Astrocyte of the hippocampus (primary cell): ENCODE data around the gene GPC3.

Source experiments
- DNase-seq: peaks from one replicate; pipeline ENCODE4 v3.0.0; 2011; ENCODE audit warnings: low read depth, low spot score

The GPC3 gene

DNA sequence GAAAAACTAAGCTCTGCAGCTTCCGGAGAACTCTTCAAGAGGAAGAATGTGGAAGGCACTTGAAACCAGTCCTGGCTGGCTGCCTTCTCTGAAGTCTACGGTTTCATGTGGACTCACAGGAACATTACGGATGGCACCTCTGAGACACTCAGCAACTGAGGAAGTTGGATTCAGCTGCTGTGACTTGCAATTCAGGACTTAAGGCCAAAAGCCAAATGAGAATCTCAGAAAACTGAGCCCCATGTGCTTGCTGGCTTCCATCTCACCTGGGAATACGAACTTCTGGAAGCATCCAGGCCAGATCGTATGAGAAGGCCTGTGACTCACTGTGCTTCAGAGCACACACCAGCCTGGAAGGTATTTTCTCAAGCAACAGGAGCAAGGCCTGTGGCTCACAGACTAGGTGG, 462.3 kb downstream of the GPC3 start:
- peak; percentile 25 for DNase-seq

GRCh38 chrX:133516686-133517085, 468.7 kb downstream of the GPC3 start:
- no peak for DNase-seq

DNA sequence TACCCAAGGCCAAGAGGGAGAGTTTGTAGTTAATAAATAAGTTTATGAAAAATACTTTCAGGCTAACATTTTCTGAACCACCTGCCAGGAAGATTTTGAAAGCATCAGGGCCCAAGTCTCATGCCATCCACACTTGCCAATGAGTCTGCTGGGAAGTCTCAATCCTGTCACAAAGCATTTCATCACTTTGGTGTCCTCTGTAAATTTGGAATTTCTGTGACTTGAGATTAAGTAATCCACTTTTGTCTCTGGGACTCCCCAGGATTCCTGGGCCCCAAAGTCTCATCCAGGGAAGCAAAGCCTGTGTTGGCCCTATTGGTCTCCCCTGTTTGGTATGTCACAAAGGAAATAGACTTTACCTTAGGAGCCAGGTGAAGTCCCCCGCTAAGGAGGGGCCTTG, 470.9 kb downstream of the GPC3 start:
- no peak for DNase-seq

DNA sequence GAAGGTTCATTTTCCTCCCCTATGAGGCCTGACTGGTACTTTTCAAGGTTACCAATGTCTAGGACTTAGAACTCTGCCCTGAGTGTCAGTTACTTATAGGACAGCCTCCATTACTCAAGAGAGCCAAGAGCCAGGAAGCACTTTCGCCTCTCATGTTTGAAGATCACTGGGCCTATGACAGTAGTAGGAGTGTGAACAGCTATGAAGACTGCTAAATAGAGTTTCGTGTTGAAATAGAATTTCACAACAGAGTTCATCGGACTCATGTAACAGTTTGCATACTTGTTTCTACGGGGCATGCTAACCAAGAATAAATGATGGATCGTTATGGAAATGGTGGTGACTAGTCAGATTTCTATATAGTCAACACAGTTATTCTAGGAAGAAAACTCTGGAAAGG, 472.3 kb downstream of the GPC3 start:
- no peak for DNase-seq

DNA sequence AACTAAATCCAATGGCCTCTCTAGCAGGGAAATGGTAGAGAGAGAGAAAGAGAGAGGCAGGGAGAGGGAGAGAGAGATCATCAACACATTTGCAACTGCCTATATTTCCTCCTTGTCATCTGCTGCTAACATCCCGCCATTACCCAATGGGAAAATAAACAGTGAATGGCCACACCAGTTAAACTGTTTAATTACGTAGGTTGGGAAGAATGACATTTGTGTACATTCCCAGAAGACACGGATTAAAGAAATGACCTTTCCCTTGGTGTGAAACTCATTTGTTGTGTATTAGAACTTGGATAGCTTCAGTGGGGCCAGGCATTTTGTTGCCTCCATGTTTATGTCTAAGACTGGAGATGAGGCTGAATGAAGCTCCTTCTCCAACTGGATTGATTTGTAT, 474.4 kb downstream of the GPC3 start:
- no peak for DNase-seq

GRCh38 chrX:133497356-133497755, 488.0 kb downstream of the GPC3 start:
- no peak for DNase-seq

DNA sequence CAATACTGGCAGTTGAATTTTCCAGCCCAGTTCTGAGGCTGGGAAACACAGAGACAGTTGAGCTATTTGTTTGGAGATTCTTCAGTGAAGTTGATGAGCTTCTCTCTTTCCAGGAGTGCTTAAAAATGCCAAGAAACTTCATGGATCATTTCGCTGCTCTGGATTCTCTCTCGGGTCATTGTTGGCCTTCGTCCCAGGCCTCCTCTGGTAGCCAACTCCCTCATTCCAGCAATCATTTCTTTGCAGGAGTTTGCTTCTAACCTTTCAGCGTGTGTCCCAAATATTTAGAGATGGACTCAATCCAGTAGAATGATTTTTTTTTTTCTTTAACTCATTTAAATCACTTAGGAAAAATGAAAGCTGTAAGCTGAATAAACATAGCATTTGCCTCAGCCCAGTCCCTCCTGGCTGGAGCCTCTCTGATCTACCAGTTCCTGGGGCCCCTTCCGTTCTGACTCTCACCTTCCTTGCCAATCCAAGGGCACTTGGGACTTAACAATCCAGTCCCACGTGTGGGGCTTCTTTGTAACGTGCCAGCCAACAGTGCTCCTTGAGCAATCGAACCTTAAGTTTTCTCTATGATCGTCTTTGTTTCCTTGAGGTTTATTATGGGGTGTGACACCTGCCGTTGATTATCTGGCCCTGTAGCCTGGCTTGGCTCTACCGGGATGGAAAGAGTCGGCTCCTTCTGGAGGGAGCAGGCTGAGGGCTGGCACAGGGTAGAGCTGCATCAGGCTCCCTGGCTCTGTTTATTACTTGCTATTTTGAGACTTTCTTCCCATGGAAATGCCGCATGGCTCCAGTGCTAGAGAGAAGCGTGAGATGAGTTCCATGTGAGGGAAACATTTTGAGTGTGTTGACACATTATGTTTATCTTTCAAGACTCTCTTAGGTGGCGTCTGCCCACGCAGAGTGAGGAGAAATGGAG, 489.7 kb downstream of the GPC3 start:
- DNase-seq, result peak; percentile 85

DNA sequence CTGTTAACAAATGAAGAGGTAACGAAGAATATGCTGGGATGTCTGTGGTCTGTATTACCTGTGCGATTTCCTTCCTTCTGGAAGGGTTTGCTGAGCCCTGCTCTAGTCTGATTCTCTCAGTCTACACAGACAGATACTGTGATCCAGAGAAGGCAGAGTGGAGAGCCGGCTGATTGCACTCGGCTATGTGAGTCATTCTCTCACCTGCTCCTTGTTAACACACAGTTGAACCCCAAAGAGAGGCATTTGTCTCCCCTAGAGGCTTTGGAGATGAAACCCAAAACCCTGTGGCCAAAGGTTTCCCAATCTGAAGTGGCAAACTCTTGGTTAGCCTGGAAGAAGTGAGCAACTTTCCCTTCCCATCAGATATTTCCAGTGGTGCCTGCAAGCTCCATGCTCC, 492.0 kb downstream of the GPC3 start:
- no peak for DNase-seq

GRCh38 chrX:133490955-133491354, 494.4 kb downstream of the GPC3 start:
- DNase-seq, result no peak
